HEK293 (cell line): ENCODE results near the gene NDRG3.

Source experiments
- EGR2 ChIP-seq: fragments of 450-650 bp; formaldehyde crosslinking; IDR thresholded peaks from 2 replicates; pipeline ENCODE4 v1.5.1; 2016; ENCODE audit warnings: low read depth, missing biosample characterization, missing genetic modification characterization
- MEIS1 ChIP-seq: sonication (generic); formaldehyde crosslinking; IDR thresholded peaks from 2 replicates; pipeline ENCODE4 v1.8.1; 2022; ENCODE audit warnings: missing genetic modification reagents, mild to moderate bottlenecking, borderline replicate concordance
- OSR2 ChIP-seq: fragments of 450-650 bp; formaldehyde crosslinking; IDR thresholded peaks from 2 replicates; pipeline ENCODE4 v1.5.1; 2016; ENCODE audit warnings: missing biosample characterization, missing genetic modification characterization
- ZBTB20 ChIP-seq: fragments of 450-650 bp; formaldehyde crosslinking; IDR thresholded peaks from 2 replicates; pipeline ENCODE4 v1.5.1; 2016; ENCODE audit warnings: missing biosample characterization, missing genetic modification characterization
- ZBTB21 ChIP-seq: fragments of 450-650 bp; formaldehyde crosslinking; IDR thresholded peaks from 2 replicates; pipeline ENCODE4 v1.5.1; 2017; ENCODE audit warnings: missing biosample characterization, missing genetic modification characterization
- ZNF391 ChIP-seq: fragments of 450-650 bp; formaldehyde crosslinking; IDR thresholded peaks from 2 replicates; pipeline ENCODE4 v1.5.1; 2016; ENCODE audit warnings: low read depth, missing biosample characterization, missing genetic modification characterization, borderline replicate concordance
- ZNF501 ChIP-seq: fragments of 450-650 bp; formaldehyde crosslinking; IDR thresholded peaks from 2 replicates; pipeline ENCODE4 v1.5.1; 2016; ENCODE audit warnings: missing biosample characterization, missing genetic modification characterization
- ZNF629 ChIP-seq: fragments of 450-650 bp; formaldehyde crosslinking; IDR thresholded peaks from 2 replicates; pipeline ENCODE4 v1.5.1; 2017; ENCODE audit warnings: missing biosample characterization, missing genetic modification characterization
- ZSCAN23 ChIP-seq: fragments of 450-650 bp; formaldehyde crosslinking; IDR thresholded peaks from 2 replicates; pipeline ENCODE4 v1.5.1; 2016; ENCODE audit warnings: missing biosample characterization, missing genetic modification characterization
- TF ChIP-seq, protein P1 (sequence below): sonication (generic); formaldehyde crosslinking; IDR thresholded peaks from 2 replicates; pipeline ENCODE4 v1.8.1; 2022; ENCODE audit warnings: mild to moderate bottlenecking, moderate library complexity, missing genetic modification reagents
- TF ChIP-seq, protein P2 (sequence below): fragments of 450-650 bp; formaldehyde crosslinking; IDR thresholded peaks from 2 replicates; pipeline ENCODE4 v1.5.1; 2016; ENCODE audit warnings: missing biosample characterization, missing genetic modification characterization
- TF ChIP-seq, protein P3 (sequence below): fragments of 450-650 bp; formaldehyde crosslinking; IDR thresholded peaks from 2 replicates; pipeline ENCODE4 v1.5.1; 2017; ENCODE audit warnings: missing biosample characterization, missing genetic modification characterization

DNA sequence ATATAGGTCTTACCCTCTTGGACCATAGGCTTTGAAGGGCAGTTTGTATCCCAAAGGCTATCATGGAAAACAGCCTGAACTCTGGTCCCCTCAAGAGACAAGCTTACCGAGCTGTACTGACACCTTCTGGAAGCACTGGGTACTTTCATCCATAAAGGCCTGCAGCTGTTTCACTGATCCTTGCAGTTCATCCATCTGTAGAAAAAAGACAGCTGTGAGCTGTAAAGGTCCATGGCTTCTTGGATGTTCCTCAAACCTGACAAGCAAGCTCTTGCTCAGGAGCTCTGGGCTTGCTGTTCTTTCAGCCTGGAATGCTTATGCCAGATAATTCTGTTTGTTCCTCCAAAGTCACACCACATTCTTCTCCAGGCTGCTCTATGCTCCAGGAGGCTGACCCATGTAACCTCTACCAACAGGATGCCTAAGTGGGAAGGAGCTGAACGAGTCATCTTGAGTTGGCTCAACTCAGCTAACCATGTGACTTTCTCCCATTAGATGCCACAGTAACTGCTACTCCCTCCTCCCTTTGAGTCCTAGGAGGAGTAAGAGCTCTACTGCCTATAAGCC is 8.8 kb upstream of the NDRG3 start:
- TF ChIP-seq, protein P1, sequence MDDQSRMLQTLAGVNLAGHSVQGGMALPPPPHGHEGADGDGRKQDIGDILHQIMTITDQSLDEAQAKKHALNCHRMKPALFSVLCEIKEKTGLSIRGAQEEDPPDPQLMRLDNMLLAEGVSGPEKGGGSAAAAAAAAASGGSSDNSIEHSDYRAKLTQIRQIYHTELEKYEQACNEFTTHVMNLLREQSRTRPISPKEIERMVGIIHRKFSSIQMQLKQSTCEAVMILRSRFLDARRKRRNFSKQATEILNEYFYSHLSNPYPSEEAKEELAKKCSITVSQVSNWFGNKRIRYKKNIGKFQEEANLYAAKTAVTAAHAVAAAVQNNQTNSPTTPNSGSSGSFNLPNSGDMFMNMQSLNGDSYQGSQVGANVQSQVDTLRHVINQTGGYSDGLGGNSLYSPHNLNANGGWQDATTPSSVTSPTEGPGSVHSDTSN, result no peak
- TF ChIP-seq, protein P2, sequence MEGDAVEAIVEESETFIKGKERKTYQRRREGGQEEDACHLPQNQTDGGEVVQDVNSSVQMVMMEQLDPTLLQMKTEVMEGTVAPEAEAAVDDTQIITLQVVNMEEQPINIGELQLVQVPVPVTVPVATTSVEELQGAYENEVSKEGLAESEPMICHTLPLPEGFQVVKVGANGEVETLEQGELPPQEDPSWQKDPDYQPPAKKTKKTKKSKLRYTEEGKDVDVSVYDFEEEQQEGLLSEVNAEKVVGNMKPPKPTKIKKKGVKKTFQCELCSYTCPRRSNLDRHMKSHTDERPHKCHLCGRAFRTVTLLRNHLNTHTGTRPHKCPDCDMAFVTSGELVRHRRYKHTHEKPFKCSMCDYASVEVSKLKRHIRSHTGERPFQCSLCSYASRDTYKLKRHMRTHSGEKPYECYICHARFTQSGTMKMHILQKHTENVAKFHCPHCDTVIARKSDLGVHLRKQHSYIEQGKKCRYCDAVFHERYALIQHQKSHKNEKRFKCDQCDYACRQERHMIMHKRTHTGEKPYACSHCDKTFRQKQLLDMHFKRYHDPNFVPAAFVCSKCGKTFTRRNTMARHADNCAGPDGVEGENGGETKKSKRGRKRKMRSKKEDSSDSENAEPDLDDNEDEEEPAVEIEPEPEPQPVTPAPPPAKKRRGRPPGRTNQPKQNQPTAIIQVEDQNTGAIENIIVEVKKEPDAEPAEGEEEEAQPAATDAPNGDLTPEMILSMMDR, result no peak; the same call in 1 of the 2 replicates
- TF ChIP-seq, protein P3, sequence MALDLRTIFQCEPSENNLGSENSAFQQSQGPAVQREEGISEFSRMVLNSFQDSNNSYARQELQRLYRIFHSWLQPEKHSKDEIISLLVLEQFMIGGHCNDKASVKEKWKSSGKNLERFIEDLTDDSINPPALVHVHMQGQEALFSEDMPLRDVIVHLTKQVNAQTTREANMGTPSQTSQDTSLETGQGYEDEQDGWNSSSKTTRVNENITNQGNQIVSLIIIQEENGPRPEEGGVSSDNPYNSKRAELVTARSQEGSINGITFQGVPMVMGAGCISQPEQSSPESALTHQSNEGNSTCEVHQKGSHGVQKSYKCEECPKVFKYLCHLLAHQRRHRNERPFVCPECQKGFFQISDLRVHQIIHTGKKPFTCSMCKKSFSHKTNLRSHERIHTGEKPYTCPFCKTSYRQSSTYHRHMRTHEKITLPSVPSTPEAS (tag by site-specific recombination), result no peak
- TF ChIP-seq ZNF629 (tag by site-specific recombination) (no peak), ZBTB21 (no peak), ZNF391 (tag by site-specific recombination) (no peak), ZBTB20 (tag by site-specific recombination) (no peak), OSR2 (no peak), ZNF501 (tag by site-specific recombination) (no peak), EGR2 (tag by site-specific recombination) (no peak), ZSCAN23 (tag by site-specific recombination) (no peak), MEIS1 (no peak)
